IMR-90 (cell line): Measurements from ENCODE around the gene CKAP4.

Experiments used
- BHLHE40 ChIP-seq: fragments of 150-350 bp; IDR thresholded peaks from 2 replicates; pipeline ENCODE4 v1.6.1; 2016; ENCODE audit warnings: mild to moderate bottlenecking, low read depth, low read length
- CEBPB ChIP-seq: IDR thresholded peaks from 2 replicates; pipeline ENCODE4 v1.6.1; 2012; ENCODE audit warnings: low read depth, low read length, improper control_type of control experiment
- CTCF ChIP-seq: conservative IDR thresholded peaks from 2 replicates; pipeline ENCODE4 v1.5.1; 2012; ENCODE audit warnings: mild to moderate bottlenecking, low read depth, low read length, improper control_type of control experiment
- ELK1 ChIP-seq: fragments of 150-350 bp; IDR thresholded peaks from 2 replicates; pipeline ENCODE4 v1.6.1; 2016; ENCODE audit warnings: low read depth, mild to moderate bottlenecking, low read length, moderate library complexity, borderline replicate concordance
- FOS ChIP-seq: fragments of 150-350 bp; IDR thresholded peaks from 2 replicates; pipeline ENCODE4 v1.6.1; 2016; ENCODE audit warnings: low read depth, low read length
- MAFK ChIP-seq: IDR thresholded peaks from 2 replicates; pipeline ENCODE4 v1.6.1; 2012; ENCODE audit warnings: low read depth, low read length, improper control_type of control experiment
- MAZ ChIP-seq: IDR thresholded peaks from 2 replicates; pipeline ENCODE4 v1.6.1; 2012; ENCODE audit warnings: low read depth, mild to moderate bottlenecking, low read length, improper control_type of control experiment, moderate library complexity, borderline replicate concordance
- MXI1 ChIP-seq: IDR thresholded peaks from 2 replicates; pipeline ENCODE4 v1.6.1; 2012; ENCODE audit warnings: low read depth, mild to moderate bottlenecking, low read length, moderate library complexity, borderline replicate concordance
- POLR2A ChIP-seq: IDR thresholded peaks from 2 replicates; pipeline ENCODE4 v1.6.1; 2012; ENCODE audit warnings: mild to moderate bottlenecking, low read depth, low read length
- RAD21 ChIP-seq: IDR thresholded peaks from 2 replicates; pipeline ENCODE4 v1.6.1; 2012; ENCODE audit warnings: low read length, improper control_type of control experiment
- RFX5 ChIP-seq: IDR thresholded peaks from 2 replicates; pipeline ENCODE4 v1.8.0; 2012; ENCODE audit warnings: low read depth, mild to moderate bottlenecking, low read length, moderate library complexity
- SMC3 ChIP-seq: fragments of 150-350 bp; IDR thresholded peaks from 2 replicates; pipeline ENCODE4 v1.6.1; 2016; ENCODE audit warnings: low read depth, mild to moderate bottlenecking, antibody characterized with exemption, low read length, moderate library complexity
- USF2 ChIP-seq: fragments of 150-350 bp; IDR thresholded peaks from 2 replicates; pipeline ENCODE4 v1.6.1; 2017; ENCODE audit warnings: mild to moderate bottlenecking, antibody characterized with exemption, low read length, low read depth

GRCh38 chr12:106233011-106233410 lies 14.8 kb downstream of the CKAP4 start:
- TF ChIP-seq CTCF: no peak
- TF ChIP-seq CEBPB: no peak
- no peak for TF ChIP-seq POLR2A
- TF ChIP-seq RFX5: no peak
- no peak for TF ChIP-seq RAD21
- no peak for TF ChIP-seq USF2
- TF ChIP-seq BHLHE40: no peak
- TF ChIP-seq MAZ: no peak
- TF ChIP-seq MAFK: no peak
- no peak for TF ChIP-seq SMC3
- TF ChIP-seq MXI1: no peak
- TF ChIP-seq FOS: no peak
- no peak for TF ChIP-seq ELK1
